ENCODE results near the gene ZC3H4.

DNA sequence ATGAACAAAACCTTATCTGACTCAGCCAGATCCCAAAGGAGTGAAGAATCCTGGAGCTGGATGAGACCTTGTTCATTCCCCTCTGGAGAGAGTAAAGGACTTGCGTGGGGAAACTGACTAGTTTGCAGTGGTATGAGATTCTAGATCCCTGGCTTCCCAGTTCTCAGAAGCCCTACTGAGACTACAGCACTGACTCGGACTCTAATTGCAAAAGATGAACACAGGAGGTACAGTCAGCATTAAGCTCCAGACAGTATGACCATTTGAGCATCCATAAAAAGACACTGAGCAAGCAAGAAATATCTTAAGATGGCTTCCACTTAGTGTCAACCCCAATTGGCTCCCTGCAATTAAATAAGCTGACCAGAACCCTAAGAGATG is 6.8 kb downstream of the ZC3H4 start:
- TF ChIP-seq CTCF (IDR thresholded peaks at IDR 0.05), result no peak
- TF ChIP-seq POLR2A (IDR thresholded peaks at IDR 0.05), result no peak

Measured in adrenal gland (tissue), 5 donors.